ENCODE data around the gene C19orf18. TPM values are rescaled to one million over a fixed set of nuclear protein-coding genes. Genes with fewer than 3 reads are reported as not detected.

The C19orf18 gene
- polyA plus RNA-seq, 4 donors = 1.7 to 5.7 (median 2.7) TPM

DNA sequence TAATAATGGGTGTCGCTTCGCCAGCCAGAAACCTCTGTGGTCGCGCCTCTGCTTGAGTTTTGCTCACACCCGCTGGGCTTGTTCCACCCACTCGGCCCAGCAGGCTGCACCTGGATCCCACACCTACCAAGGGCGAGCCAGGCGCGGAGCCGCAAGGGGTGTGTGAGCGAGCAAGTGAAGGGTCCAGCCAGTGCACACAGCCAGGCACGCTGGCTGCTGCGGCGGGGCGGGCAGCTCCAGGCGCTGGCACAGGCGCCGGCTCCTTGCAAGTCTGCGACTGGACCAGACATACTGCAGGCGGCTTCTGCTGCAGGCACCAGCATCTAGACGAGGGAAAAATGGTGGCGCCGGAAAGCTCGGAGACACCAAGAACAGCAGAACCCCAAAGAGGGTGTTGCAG, 25.0 kb downstream of the C19orf18 start:
- no peak for DNase-seq (ENCODE audit: low read depth in 4 of 4, low spot score in 2 of 4)

- peak; percentile 73 to 96 (median 89) for DNase-seq (ENCODE audit: low read depth in 4 of 4, low spot score in 2 of 4)
Measured at GRCh38 chr19:57947419-57948134, 26.8 kb downstream of the C19orf18 start, which contains the start of gene ZNF256. TSS of gene ZNF256 (minus strand) at chr19:57947706. CDS start at chr19:57947474, 232 bp downstream.

GRCh38 chr19:57947088-57947418, 27.3 kb downstream of the C19orf18 start:
- no peak for DNase-seq (ENCODE audit: low read depth in 4 of 4, low spot score in 2 of 4)

- no peak for DNase-seq (ENCODE audit: low read depth in 4 of 4, low spot score in 2 of 4)
Measured at GRCh38 chr19:57946316-57946715, 28.0 kb downstream of the C19orf18 start.

DNA sequence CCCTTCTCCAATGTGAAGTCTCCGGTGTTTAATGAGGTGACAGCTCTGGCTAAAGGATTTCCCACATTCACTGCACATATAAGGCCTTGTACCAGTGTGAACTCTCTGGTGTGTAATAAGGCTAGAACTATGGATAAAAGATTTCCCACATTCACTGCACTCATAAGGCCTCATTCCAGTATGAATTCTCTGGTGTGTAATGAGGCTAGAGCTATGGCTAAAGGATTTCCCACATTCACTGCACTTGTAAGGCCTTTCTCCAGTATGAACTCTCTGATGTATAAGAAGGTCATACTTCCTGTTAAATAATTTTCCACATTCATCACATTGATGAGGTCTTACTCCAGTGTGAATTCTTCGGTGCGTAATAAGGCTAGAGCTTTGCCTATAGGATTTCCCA, 32.7 kb downstream of the C19orf18 start:
- DNase-seq (ENCODE audit: low read depth in 4 of 4, low spot score in 2 of 4) = no peak

GRCh38 chr19:57935731-57936130, 38.6 kb downstream of the C19orf18 start:
- DNase-seq (ENCODE audit: low read depth in 4 of 4, low spot score in 2 of 4) = no peak

DNA sequence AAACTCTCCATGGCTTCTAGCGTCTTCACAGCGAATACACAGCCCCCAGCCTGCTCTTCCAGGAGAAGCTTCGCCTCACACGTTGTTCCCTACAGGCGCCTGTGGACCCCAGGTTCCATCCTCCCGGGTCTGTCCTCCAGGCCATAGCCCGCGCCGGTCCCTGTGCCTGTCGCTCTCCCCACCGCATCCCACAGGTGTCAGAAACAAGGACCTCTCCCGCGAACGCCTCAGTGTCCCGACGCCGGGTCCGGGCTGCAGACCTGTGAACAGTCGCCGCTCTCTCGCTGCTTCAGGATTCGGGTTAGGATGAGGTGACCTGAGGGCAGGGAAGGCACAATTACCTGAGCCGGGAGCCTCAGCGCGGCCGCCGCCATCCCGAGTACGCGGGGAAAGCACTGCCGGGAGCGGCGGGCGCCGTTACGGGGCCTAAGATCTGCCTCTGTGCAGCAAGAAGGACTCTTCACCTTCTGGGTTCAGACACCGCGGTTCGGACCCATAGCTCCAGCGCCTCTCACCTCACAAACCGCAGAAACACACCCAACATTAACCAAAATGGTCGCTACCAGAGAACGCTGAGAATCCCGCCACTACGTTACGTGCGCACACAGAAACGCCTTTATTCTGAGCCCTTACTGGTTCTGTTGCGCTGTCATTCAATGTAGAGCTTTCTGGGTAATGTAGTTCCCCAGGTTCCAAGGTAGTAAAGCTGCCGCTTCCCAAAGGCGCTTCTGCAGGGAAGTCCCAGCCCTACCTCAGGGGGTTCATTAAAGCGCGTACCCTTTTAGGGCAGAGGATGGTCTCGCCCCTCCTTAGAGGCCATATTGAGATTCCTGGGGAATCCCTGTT, 39.3 kb downstream of the C19orf18 start, which contains the start of gene ZNF418:
ZNF418 (minus strand) TSS at position 583 of the 846 bp plus-strand sequence. CDS start 1,580 bp downstream, outside the sequence.
- DNase-seq (ENCODE audit: low read depth in 4 of 4, low spot score in 2 of 4) = peak in 3 of 4 donors; percentile 48 to 82 (median 66)

DNA sequence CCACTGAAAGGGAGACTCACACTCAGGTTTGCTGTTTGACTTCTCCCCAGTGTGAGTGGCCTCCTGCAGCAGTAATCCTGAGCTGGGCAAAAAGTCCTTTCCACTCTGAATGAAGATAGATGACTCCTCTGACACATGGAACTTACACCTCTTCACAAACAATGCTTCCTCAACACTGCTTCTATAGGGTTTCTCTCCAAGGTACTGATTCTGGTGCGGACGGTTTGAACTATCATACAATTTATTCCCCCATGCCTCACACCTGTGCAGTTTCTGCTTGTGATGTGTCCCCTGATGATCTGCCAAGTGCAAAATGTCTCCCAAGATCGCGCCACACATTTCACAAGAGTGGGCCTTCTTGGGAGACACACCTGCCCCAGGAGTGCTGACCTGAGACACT, 46.7 kb downstream of the C19orf18 start:
- no peak for DNase-seq (ENCODE audit: low read depth in 4 of 4, low spot score in 2 of 4)

DNA sequence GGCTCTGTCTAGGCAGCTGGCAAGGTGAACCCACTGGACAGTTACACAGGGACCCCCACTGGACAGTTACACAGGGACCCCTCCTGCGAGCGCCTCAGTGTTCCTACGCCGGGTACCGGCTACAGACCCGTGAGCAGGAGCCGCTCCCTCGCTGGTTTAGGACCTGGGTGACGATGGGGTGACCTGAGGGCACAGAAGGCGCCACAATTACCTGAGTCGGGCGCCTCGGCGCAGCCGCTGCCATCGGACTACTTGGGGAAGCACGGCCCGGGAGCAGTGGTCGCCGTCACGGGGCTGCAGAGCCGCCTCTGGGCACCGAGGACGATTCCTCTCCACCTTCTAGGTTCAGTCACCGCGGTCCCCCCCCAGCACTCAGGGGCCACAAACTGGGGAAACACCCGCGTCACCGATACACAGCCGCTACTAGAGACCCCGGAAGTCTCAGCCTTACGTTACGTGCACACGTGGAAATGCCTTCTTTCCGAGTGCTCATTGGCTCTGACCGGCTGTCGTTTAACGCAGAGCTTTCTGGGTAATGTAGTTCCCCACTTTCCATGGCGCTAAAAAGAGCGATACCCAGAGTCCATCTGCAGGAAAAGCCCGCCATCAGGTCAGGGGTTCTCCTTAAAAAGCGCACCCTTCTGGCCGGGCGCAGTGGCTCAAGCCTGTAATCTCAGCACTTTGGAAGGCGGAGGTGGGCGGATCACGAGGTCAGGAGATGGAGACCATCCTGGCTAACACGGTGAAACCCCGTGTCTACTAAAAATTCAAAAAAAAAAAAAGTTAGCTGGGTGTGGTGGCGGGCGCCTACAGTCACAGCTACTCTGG, 58.0 kb downstream of the C19orf18 start, which contains the start of gene ZNF417:
ZNF417 (minus strand) TSS at position 425 of the 828 bp plus-strand sequence; CDS start at position 244, 181 bp downstream.
- peak; percentile 78 to 95 (median 87) for DNase-seq (ENCODE audit: low read depth in 4 of 4, low spot score in 2 of 4)

GRCh38 chr19:57914531-57914930, 59.8 kb downstream of the C19orf18 start:
- no peak for DNase-seq (ENCODE audit: low read depth in 4 of 4, low spot score in 2 of 4)

Other genes starting within 250 kb of the C19orf18 start
- gene ZNF671, start 246.9 kb downstream of the C19orf18 start, polyA plus RNA-seq (ENCODE audit: insufficient read length in 4 of 4) = 10 to 100 TPM; 16.0 to 23.7 (median 19.4) TPM
- gene ZNF776, start 227.7 kb downstream of the C19orf18 start, polyA plus RNA-seq (ENCODE audit: insufficient read length in 4 of 4) = 10 to 100 TPM; 32.6 to 44.3 (median 41.2) TPM
- gene ZNF586, start 204.9 kb downstream of the C19orf18 start, polyA plus RNA-seq (ENCODE audit: insufficient read length in 4 of 4) = 10 to 100 TPM; 15.8 to 35.0 (median 24.2) TPM
- 10 to 100 TPM; 13.8 to 28.8 (median 21.4) TPM for gene ZNF552, start 159.6 kb downstream of the C19orf18 start, polyA plus RNA-seq (ENCODE audit: insufficient read length in 4 of 4)
- gene ZNF587B, start 144.2 kb downstream of the C19orf18 start, polyA plus RNA-seq (ENCODE audit: insufficient read length in 4 of 4) = 10 to 100 TPM; 11.4 to 20.5 (median 14.5) TPM
- 10 to 100 TPM; 16.6 to 47.1 (median 30.6) TPM for gene ZNF587, start 124.7 kb downstream of the C19orf18 start, polyA plus RNA-seq (ENCODE audit: insufficient read length in 4 of 4)
- 10 to 100 TPM; 42.5 to 90.4 (median 65.0) TPM for gene ZNF814, start 85.5 kb downstream of the C19orf18 start, polyA plus RNA-seq (ENCODE audit: insufficient read length in 4 of 4)
- 10 to 100 TPM; 20.7 to 42.8 (median 28.0) TPM for gene ZNF417, start 57.9 kb downstream of the C19orf18 start, polyA plus RNA-seq (ENCODE audit: insufficient read length in 4 of 4)
- 10 to 100 TPM; 19.6 to 41.4 (median 25.0) TPM for gene ZNF418, start 39.1 kb downstream of the C19orf18 start, polyA plus RNA-seq (ENCODE audit: insufficient read length in 4 of 4)
- 10 to 100 TPM in 2 of 4 donors, 1 to 10 TPM in 2; 7.4 to 10.9 (median 9.4) TPM for gene ZNF256, start 26.8 kb downstream of the C19orf18 start, polyA plus RNA-seq (ENCODE audit: insufficient read length in 4 of 4)
- gene ZNF606, start 28.3 kb upstream of the C19orf18 start, polyA plus RNA-seq (ENCODE audit: insufficient read length in 4 of 4) = 10 to 100 TPM; 27.2 to 36.5 (median 30.6) TPM
- 1 to 10 TPM; 2.5 to 7.9 (median 5.8) TPM for gene ZSCAN1, start 59.5 kb upstream of the C19orf18 start, polyA plus RNA-seq (ENCODE audit: insufficient read length in 4 of 4)
- gene ZNF135, start 84.7 kb upstream of the C19orf18 start, polyA plus RNA-seq (ENCODE audit: insufficient read length in 4 of 4) = 10 to 100 TPM; 19.2 to 31.1 (median 26.1) TPM
- gene ZSCAN18, start 123.7 kb upstream of the C19orf18 start, polyA plus RNA-seq (ENCODE audit: insufficient read length in 4 of 4) = 100 to 1,000 TPM in 3 of 4 donors, 10 to 100 TPM in 1; 69.8 to 120 (median 111) TPM
- gene ZNF329, start 176.3 kb upstream of the C19orf18 start, polyA plus RNA-seq (ENCODE audit: insufficient read length in 4 of 4) = 10 to 100 TPM; 20.4 to 24.0 (median 21.5) TPM
- 10 to 100 TPM; 17.6 to 25.8 (median 20.7) TPM for gene ZNF274, start 208.5 kb upstream of the C19orf18 start, polyA plus RNA-seq (ENCODE audit: insufficient read length in 4 of 4)